RWPE1 (cell line): Measurements from ENCODE around the gene PRR13.

Source experiments
- CTCF ChIA-PET: fragments of 350-600 bp; sonication (Branson Sonifier 250); formaldehyde crosslinking; extraction: SDS; loops from one replicate; lab custom pipeline; 2021; lab: Yijun Ruan, JAX
- POLR2A ChIA-PET: fragments of 400-600 bp; formaldehyde crosslinking; extraction: SDS; loops from one replicate; lab custom pipeline; 2020; ENCODE audit warnings: antibody characterized with exemption; ENCODE audit not compliant: low non-redundant PET; lab: Yijun Ruan, JAX
- DNase-seq: peaks from one replicate; pipeline ENCODE4 v3.0.0; 2012; ENCODE audit warnings: low spot score
- H3K27ac ChIP-seq: fragments of 450-650 bp; 2 replicates; pipeline ENCODE4 v1.5.1; 2017
- CTCF ChIP-seq: fragments of 450-650 bp; conservative IDR thresholded peaks from 2 replicates; pipeline ENCODE4 v1.5.1; 2017; ENCODE audit warnings: low read depth, mild to moderate bottlenecking

PRR13 gene

GRCh38 chr12:53463802-53464560 lies 22.4 kb downstream of the PRR13 start:
- no peak for DNase-seq
- TF ChIP-seq CTCF, result no peak
- ChIA-PET POLR2A (no interaction called here), CTCF (interaction anchor here (0.6 to 1.0 kb wide), 2 partner anchors 11 to 56 kb away, joined by 3 to 4 read pairs; no protein-coding TSS in a partner anchor)
- no peak overlapping the region for H3K27ac ChIP-seq

- CTCF ChIA-PET, result interaction anchor here (1.0 kb wide), 1 partner anchor 10 kb away, joined by 4 read pairs; no protein-coding TSS in a partner anchor
These were observed 23.3 kb downstream of the PRR13 start for GRCh38 chr12:53464685-53465418.

GRCh38 chr12:53465679-53466078 lies 24.1 kb downstream of the PRR13 start:
- no peak for TF ChIP-seq CTCF
- ChIA-PET POLR2A (interaction anchor here (0.5 kb wide), 1 partner anchor 1409 kb away, joined by 6 read pairs; no protein-coding TSS in a partner anchor), CTCF (no interaction called here)
- no peak for DNase-seq
- H3K27ac ChIP-seq, result no peak overlapping the region

More at GRCh38 chr12:53464685-53465418, 23.3 kb downstream of the PRR13 start:
- H3K27ac ChIP-seq, result peak overlapping the region; percentile 47
- no peak for TF ChIP-seq CTCF
- no peak for DNase-seq
- POLR2A ChIA-PET, result interaction anchor here (0.7 kb wide), 1 partner anchor 101 kb away, joined by 4 read pairs; no protein-coding TSS in a partner anchor

- CTCF ChIA-PET, result no interaction called here
These were observed 25.1 kb downstream of the PRR13 start for GRCh38 chr12:53466640-53467039.

GRCh38 chr12:53467082-53467481 lies 25.5 kb downstream of the PRR13 start:
- DNase-seq, result no peak
- CTCF ChIA-PET, result no interaction called here
- no peak overlapping the region for H3K27ac ChIP-seq
- TF ChIP-seq CTCF, result no peak
- POLR2A ChIA-PET, result no interaction called here

More at GRCh38 chr12:53466640-53467039, 25.1 kb downstream of the PRR13 start:
- TF ChIP-seq CTCF, result no peak
- POLR2A ChIA-PET, result no interaction called here
- no peak overlapping the region for H3K27ac ChIP-seq
- no peak for DNase-seq

GRCh38 chr12:53467880-53468279 lies 26.3 kb downstream of the PRR13 start:
- H3K27ac ChIP-seq, result no peak overlapping the region
- ChIA-PET CTCF (no interaction called here), POLR2A (no interaction called here)
- DNase-seq, result no peak
- no peak for TF ChIP-seq CTCF
